Hypothalamus (tissue), 51 donors: ENCODE data around the gene EIF4G3.

Source experiments
- DNase-seq, 51 donors: peaks; one replicate each; lab custom pipeline; 2025; lab: John Stamatoyannopoulos, UW

The EIF4G3 gene

GRCh38 chr1:21003281-21004045, 173.2 kb downstream of the EIF4G3 start:
- DNase-seq = no peak

- no peak for DNase-seq
These were observed 175.7 kb downstream of the EIF4G3 start for GRCh38 chr1:21001042-21001441.

- DNase-seq = no peak
These were observed 176.5 kb downstream of the EIF4G3 start for GRCh38 chr1:21000245-21000594.

DNA sequence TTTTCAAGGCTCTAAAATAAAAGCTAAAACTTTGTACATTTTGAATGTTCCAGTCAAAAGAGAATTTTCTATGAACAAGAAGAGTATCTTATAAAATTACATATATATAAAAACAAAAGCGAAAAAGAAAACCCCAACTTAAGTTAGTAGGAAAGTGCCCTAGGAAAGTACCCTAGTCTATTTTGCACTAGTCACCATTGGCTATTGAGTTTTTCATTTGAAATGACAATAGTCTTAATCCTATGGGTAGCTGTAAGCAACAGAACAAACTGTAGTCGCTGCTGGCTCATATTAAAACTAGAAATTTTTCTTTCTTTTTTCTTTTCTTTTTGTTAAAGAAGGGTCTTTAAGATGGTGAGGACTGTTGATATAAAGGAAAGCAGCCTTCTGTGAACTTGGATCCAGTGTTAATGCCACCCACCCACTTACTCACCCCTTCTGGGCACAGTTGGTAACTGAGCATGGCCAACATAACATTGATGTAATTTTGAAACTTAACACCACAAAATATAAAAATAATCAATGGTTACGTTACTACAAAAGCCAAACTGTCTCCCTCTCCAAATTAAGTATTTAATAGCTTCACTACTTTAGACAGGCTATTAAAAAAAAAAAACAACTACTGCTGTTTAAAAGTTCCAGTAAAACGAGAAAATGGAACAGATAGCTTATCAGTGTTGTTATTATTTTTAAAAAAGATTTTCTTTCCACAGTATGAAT, 177.0 kb downstream of the EIF4G3 start:
- no peak for DNase-seq

GRCh38 chr1:20998826-20999225, 177.9 kb downstream of the EIF4G3 start:
- DNase-seq = no peak

GRCh38 chr1:20997602-20998224, 179.0 kb downstream of the EIF4G3 start:
- DNase-seq = no peak

GRCh38 chr1:20996554-20996953, 180.1 kb downstream of the EIF4G3 start:
- no peak for DNase-seq

- no peak for DNase-seq
These were observed 182.8 kb downstream of the EIF4G3 start for GRCh38 chr1:20993716-20994575.

DNA sequence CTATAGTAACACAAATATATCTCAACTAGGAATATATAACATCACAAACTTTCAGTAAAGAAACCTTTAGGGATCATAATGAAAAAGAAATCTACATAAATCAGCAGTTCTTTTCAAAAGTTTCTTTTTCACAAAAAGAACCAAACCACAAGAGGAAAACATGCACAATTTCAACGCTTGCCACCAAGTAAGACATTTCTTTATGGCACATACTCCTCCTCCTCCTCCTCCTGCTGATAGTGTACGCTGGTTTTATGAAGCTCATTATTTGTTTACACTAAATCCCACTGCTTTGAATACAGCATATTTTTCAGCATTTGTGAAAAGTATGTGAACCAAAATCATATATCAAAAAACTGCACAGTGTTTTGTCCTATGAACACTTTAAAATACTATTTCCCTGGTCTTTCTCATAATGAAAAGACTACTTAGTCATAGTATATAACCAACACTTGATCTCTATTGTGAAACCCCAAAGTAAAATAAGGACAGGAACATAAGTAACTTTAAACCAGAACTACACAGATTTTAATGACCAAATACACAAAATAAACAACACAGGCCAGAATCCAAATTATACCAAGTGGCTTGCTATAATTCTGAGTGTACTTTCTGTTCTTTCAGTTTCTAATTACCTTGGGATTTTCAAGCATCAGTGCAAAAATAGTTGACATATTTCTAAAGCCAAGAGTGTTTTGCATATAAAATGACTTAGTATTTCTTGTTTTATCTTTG, 184.2 kb downstream of the EIF4G3 start:
- no peak for DNase-seq

DNA sequence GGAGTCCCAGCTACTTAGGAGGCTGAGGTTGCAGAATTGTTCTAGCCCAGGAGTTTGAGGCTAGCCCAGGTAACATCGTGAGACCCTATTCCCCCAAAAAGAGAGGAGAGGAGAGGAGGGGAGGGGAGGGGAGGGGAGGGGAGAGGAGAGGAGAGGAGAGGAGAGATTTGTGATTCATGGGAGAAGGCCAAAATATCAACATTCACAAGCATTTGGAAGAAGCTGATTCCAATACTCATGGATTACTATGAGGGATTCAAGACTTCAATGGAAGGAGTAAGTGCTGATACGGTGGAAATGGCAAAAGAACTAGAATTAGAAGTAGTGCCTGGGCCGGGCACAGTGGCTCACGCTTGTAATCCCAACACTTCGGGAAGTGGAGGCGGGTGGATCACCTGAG, 187.8 kb downstream of the EIF4G3 start:
- no peak for DNase-seq

DNA sequence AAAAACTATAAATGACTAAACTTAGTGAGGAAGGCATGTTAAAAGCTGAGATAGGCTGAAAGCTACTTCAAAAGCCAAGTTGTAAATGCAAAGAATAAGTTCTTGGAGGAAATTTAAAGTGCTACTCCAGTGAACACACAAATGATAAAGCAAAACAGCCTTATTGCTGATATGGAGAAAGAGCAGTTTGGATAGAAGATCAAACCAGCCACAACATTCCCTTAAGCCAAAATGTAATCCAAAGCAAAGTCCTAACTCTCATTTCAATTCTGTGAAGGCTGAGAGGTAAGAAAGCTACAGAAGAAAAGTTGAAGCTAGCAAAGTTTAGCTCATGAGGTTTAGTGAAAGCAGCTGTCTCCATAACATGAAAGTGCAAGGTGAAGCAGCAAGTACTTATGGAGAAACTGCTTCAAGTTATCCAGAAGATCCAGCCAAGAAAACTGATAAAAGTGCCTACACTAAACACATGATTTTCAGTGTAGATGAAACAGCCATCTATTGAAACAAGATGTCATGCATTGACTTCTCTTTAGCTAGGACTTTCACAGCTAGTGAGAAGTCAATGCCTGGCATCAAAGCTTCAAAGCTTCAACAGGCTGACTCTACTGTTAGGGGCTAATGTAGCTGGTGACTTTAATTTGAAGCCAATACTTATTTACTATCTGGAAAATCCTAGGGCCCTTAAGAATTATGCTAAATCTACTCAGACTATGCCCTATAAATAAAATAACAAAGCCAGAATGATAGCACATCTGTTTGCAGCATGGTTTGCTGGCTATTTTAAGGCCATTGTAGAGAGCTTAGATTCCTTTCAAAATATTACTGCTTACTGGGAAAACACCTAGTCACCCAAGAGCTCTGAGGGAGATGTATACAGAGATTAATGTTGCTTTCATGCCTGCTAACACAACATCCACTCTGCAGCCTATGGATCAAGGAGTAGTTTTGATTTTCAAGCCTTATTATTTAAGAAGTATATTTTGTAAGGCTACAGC, 188.6 kb downstream of the EIF4G3 start:
- DNase-seq = no peak

GRCh38 chr1:20983297-20983889, 193.3 kb downstream of the EIF4G3 start:
- no peak for DNase-seq

- no peak for DNase-seq
These were observed 194.4 kb downstream of the EIF4G3 start for GRCh38 chr1:20982316-20982715.

DNA sequence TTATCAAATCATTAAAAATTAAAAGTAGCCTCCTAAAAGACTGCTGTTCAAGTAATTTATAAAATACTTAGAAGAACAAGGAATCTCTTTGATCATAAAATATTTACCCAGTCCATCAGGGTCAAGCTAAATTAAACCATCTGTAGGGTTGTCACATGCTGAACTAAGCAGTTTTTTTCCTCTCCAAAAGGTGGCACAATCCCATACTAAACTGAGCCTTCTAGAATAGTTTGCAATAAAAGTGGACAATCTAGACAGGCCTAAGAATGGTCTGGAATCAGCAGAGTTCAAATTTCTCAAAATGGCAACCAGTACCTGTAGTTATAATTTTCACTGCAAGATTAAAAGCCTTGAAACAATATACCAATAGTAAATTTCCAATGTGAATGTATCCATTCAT, 194.8 kb downstream of the EIF4G3 start:
- DNase-seq = no peak

DNA sequence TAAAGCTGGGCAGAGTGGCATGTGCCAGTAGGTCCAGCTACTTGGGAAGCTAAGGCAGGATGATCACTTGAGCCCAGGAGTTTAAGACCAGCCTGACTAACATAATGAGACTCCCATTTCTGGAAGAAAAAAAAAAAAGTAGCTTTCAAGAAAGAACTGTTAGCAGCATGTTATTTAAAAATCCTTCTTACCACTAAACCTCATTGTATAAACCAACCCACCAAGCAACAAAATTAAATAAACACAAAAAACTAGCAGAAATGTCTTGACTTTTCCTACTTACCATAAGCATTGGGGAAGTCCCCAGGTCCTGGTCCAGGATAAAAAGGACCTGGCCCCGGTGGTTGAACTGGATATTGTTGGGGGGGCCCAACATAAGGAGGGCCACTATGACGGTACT, 196.6 kb downstream of the EIF4G3 start:
- no peak for DNase-seq

- DNase-seq = no peak
These were observed 198.3 kb downstream of the EIF4G3 start for GRCh38 chr1:20978413-20978812.

GRCh38 chr1:20975668-20976067, 201.0 kb downstream of the EIF4G3 start:
- DNase-seq = no peak

DNA sequence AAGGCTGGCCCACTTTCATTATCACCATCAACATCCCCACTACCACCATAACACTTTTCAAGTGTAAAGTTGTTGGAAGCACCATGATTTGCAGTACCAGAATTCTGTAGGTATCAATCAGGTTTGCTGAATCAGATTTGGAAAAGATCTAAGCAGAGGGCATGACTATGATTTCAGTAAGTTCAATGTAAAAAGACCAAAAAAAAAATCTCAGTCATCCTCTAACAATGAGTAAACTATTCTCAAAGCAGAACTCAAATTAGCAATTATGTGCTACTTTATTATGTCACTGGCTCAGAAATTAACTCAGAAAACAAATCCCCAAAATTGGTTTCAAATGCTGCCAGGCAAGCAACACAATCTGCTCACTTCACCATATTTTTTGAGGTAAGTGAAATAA, 201.7 kb downstream of the EIF4G3 start:
- no peak for DNase-seq

DNA sequence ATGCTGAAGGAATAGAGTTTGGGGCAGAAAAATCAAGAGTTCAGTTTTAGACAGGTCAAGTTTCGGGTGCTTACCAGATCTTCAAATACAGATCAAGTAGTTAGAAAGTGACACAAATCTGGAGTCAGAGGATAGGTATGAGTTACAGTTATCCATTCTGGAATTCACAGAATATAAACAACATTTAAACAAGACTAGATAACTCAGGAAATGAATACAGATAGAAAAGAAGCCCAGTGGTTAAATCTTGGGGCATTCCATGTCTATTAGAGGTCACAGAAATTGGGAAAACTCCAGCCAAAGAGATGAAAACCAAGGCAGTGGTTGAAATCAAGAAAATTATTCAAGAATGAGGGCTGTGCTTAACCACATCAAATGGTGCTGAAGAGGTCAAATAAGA, 202.6 kb downstream of the EIF4G3 start:
- DNase-seq = no peak
